OCI-LY3 (cell line): ENCODE data around the gene CDK11A.
"Not testable (repeated sequence)": the region's sequence is repeated elsewhere in the genome, so short reads cannot be mapped to it uniquely, and the experiment has no call there.

Source experiments
- EZH2phosphoT487 ChIP-seq: fragments of 200-600 bp; shearing (Covaris generic); IDR thresholded peaks from 2 replicates; pipeline ENCODE4 v1.6.1; 2018; ENCODE audit warnings: antibody characterized with exemption, mixed run types, low read depth
- TF ChIP-seq, protein P1 (sequence below): fragments of 200-600, 300-600 bp; sonication (generic); IDR thresholded peaks from 2 replicates; pipeline ENCODE4 v1.5.1; 2014; ENCODE audit warnings: antibody characterized with exemption, low read length, low read depth

DNA sequence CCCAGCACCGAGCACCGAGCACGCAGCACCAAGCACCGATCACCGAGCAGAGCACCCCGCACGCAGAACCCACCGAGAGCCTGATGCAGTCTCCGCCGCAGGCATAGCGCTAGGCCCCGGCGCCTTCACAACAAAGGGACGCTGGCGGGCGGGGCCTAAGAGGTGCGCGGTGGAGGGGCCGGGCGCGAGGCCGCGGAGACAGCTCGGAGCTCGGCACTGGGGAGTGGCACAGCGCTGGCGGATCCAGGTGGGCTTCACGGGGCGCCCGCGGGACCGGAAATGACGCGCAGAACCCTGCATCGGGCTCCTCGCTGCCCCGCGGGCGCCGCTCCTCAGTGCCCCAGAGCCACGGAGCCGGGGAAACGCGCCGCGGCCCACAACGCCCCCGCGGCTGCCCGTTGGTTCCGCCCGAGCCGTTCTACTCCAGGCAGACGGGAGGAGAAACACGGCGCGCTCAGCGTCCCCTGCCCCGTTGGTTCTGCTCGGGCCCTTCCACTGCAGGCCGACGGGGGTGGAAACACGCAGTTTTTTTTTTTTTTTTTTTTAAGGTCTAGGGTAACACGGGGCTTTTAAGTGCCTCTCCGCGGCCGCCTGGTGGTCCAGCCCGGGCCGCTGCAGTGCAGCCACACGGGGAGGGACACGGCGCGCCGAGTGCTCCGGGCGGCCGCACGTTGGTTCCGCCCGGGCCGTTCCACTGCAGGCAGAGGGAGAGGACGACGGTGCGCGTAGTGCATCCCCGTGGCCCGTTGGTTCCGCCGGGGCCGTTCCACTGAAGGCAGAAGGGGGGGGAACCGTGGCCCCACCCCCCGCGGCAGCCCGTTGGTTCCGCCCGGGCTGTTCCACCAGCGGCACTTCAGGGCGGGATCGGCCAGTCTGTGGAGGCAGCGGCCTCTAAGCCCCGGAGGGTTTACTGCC, 21.8 kb upstream of the CDK11A start:
- TF ChIP-seq, protein P1, sequence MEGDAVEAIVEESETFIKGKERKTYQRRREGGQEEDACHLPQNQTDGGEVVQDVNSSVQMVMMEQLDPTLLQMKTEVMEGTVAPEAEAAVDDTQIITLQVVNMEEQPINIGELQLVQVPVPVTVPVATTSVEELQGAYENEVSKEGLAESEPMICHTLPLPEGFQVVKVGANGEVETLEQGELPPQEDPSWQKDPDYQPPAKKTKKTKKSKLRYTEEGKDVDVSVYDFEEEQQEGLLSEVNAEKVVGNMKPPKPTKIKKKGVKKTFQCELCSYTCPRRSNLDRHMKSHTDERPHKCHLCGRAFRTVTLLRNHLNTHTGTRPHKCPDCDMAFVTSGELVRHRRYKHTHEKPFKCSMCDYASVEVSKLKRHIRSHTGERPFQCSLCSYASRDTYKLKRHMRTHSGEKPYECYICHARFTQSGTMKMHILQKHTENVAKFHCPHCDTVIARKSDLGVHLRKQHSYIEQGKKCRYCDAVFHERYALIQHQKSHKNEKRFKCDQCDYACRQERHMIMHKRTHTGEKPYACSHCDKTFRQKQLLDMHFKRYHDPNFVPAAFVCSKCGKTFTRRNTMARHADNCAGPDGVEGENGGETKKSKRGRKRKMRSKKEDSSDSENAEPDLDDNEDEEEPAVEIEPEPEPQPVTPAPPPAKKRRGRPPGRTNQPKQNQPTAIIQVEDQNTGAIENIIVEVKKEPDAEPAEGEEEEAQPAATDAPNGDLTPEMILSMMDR: not testable (repeated sequence)
- not testable (repeated sequence) for TF ChIP-seq EZH2phosphoT487
